ENCODE results near the gene TTC33.
A peak's percentile ranks its signal among the peaks of the same experiment; 100 is the strongest.

The TTC33 gene

GRCh38 chr5:40689438-40689837, 66.3 kb downstream of the TTC33 start:
- peak; percentile 88; the same call in 1 of the 2 replicates for TF ChIP-seq SIN3A (IDR thresholded peaks at IDR 0.05; ENCODE audit: borderline replicate concordance, insufficient read depth, low read length)
- no peak for TF ChIP-seq TAF1 (IDR thresholded peaks at IDR 0.05; ENCODE audit: borderline replicate concordance, insufficient read depth, low read length)
- no peak for TF ChIP-seq REST (IDR thresholded peaks at IDR 0.05; ENCODE audit: insufficient read depth in 1 of 2, low read depth in 2 of 2, low read length in 2 of 2)
- no peak for TF ChIP-seq POLR2AphosphoS5 (IDR thresholded peaks at IDR 0.05; ENCODE audit: low read depth, low read length)

GRCh38 chr5:40688996-40689395, 66.8 kb downstream of the TTC33 start:
- TF ChIP-seq REST (IDR thresholded peaks at IDR 0.05; ENCODE audit: insufficient read depth in 1 of 2, low read depth in 2 of 2, low read length in 2 of 2), result no peak

GRCh38 chr5:40688127-40688761, 67.5 kb downstream of the TTC33 start:
- TF ChIP-seq POLR2AphosphoS5 (IDR thresholded peaks at IDR 0.05; ENCODE audit: low read depth, low read length) (no peak), TAF1 (IDR thresholded peaks at IDR 0.05; ENCODE audit: borderline replicate concordance, insufficient read depth, low read length) (no peak), SIN3A (IDR thresholded peaks at IDR 0.05; ENCODE audit: borderline replicate concordance, insufficient read depth, low read length) (no peak), REST (IDR thresholded peaks at IDR 0.05; ENCODE audit: insufficient read depth in 1 of 2, low read depth in 2 of 2, low read length in 2 of 2) (no peak), FOXP2 (optimal IDR thresholded peaks at IDR 0.05; ENCODE audit: borderline replicate concordance, extremely low read depth, extremely low read length, insufficient read depth) (no peak)

GRCh38 chr5:40687321-40687720, 68.4 kb downstream of the TTC33 start:
- TF ChIP-seq SIN3A (IDR thresholded peaks at IDR 0.05; ENCODE audit: borderline replicate concordance, insufficient read depth, low read length), result no peak
- TF ChIP-seq POLR2AphosphoS5 (IDR thresholded peaks at IDR 0.05; ENCODE audit: low read depth, low read length), result no peak
- TF ChIP-seq TAF1 (IDR thresholded peaks at IDR 0.05; ENCODE audit: borderline replicate concordance, insufficient read depth, low read length), result no peak
- TF ChIP-seq FOXP2 (optimal IDR thresholded peaks at IDR 0.05; ENCODE audit: borderline replicate concordance, extremely low read depth, extremely low read length, insufficient read depth), result no peak
- no peak for TF ChIP-seq REST (IDR thresholded peaks at IDR 0.05; ENCODE audit: insufficient read depth in 1 of 2, low read depth in 2 of 2, low read length in 2 of 2)

- TF ChIP-seq SIN3A (IDR thresholded peaks at IDR 0.05; ENCODE audit: borderline replicate concordance, insufficient read depth, low read length), result no peak
These were observed 69.7 kb downstream of the TTC33 start for GRCh38 chr5:40685976-40686486.
